A673 (cell line): ENCODE measurements around the gene BICC1. TPM values are rescaled to one million over a fixed set of nuclear protein-coding genes. Genes with fewer than 3 reads are reported as not detected.

Experiments
- BruUV-seq: library from RNA; stranded (reverse); fragments of 400-500 nt; replicated peaks from 2 replicates; lab custom pipeline; 2021; lab: Mats Ljungman, UMichigan
- CTCF ChIA-PET: fragments of 300-600 bp; sonication (Branson Sonifier 250); formaldehyde crosslinking; loops from one replicate; lab custom pipeline; 2022; ENCODE audit warnings: antibody characterized with exemption; lab: Charles Lee
- POLR2A ChIA-PET: fragments of 300-600 bp; sonication (Branson Sonifier 250); formaldehyde crosslinking; loops from one replicate; lab custom pipeline; 2022; ENCODE audit warnings: antibody characterized with exemption; ENCODE audit not compliant: low non-redundant PET; lab: Charles Lee
- DNase-seq: peaks from one replicate; pipeline ENCODE4 v3.0.0-alpha.2; 2015; ENCODE audit warnings: low spot score
- H3K27ac ChIP-seq: fragments of 200-600 bp; sonication (generic); 2 replicates; pipeline ENCODE4 v1.5.1; 2016; ENCODE audit warnings: mixed run types, low read depth, mild to moderate bottlenecking, mixed read lengths, antibody characterized with exemption, low read length; ENCODE audit not compliant: poor library complexity, severe bottlenecking
- H3K27me3 ChIP-seq: fragments of 200-600 bp; sonication (generic); replicated peaks from 2 replicates; pipeline ENCODE4 v1.6.1; 2017; ENCODE audit warnings: mixed run types, low read depth, mild to moderate bottlenecking, mixed read lengths, antibody characterized with exemption, low read length; ENCODE audit not compliant: insufficient read depth, poor library complexity
- H3K36me3 ChIP-seq: fragments of 200-600 bp; sonication (generic); 2 replicates; pipeline ENCODE4 v1.6.1; 2016; ENCODE audit warnings: mixed run types, mild to moderate bottlenecking, mixed read lengths, antibody characterized with exemption, low read length; ENCODE audit not compliant: insufficient read depth, poor library complexity, severe bottlenecking
- H3K4me1 ChIP-seq: fragments of 200-600 bp; sonication (generic); 2 replicates; pipeline ENCODE4 v1.6.1; 2017; ENCODE audit warnings: mixed run types, mild to moderate bottlenecking, mixed read lengths, antibody characterized with exemption, low read length; ENCODE audit not compliant: insufficient read depth, poor library complexity, severe bottlenecking
- H3K4me3 ChIP-seq: fragments of 200-600 bp; sonication (generic); 2 replicates; pipeline ENCODE4 v1.5.1; 2016; ENCODE audit warnings: low read depth, mixed run types, mild to moderate bottlenecking, mixed read lengths, low read length; ENCODE audit not compliant: poor library complexity, severe bottlenecking
- H3K9me3 ChIP-seq: fragments of 200-600 bp; sonication (generic); 2 replicates; pipeline ENCODE4 v1.6.1; 2016; ENCODE audit warnings: mixed run types, low read depth, mild to moderate bottlenecking, mixed read lengths, antibody characterized with exemption, low read length; ENCODE audit not compliant: poor library complexity, severe bottlenecking
- CTCF ChIP-seq: fragments of 300-800, 200-600 bp; sonication (generic); conservative IDR thresholded peaks from 2 replicates; pipeline ENCODE4 v1.5.1; 2017; ENCODE audit warnings: low read depth, mild to moderate bottlenecking, antibody characterized with exemption, low read length, moderate library complexity, mixed read lengths
- EZH2 ChIP-seq: fragments of 200-600 bp; sonication (generic); IDR thresholded peaks from 2 replicates; pipeline ENCODE4 v1.6.1; 2017; ENCODE audit warnings: borderline replicate concordance, low read depth, mild to moderate bottlenecking, mixed read lengths, antibody characterized with exemption, low read length; ENCODE audit not compliant: poor library complexity, severe bottlenecking
- intact Hi-C: fragments of 100-400 bp; cut with micrococcal nuclease; formaldehyde crosslinking; loops from one replicate; pipeline ENCODE4 v1.10.0; 2022; ENCODE audit not compliant: unreplicated experiment
- total RNA-seq: library from RNA; stranded (reverse); gene quantifications from 2 replicates; pipeline ENCODE4 v1.2.3, GENCODE V29; 2021

Gene BICC1
- total RNA-seq, 1 experiment from 2014 or later: 1.6 TPM

- Histone ChIP-seq H3K9me3 (no peaks in the 10 kb centered on the region), H3K27ac (no peak overlapping the region), H3K36me3 (no peaks in the 10 kb centered on the region), H3K27me3 (no peaks in the 10 kb centered on the region), H3K4me1 (no peaks in the 10 kb centered on the region), H3K4me3 (no peak overlapping the region)
- CTCF ChIA-PET: no interaction called here
- POLR2A ChIA-PET: no interaction called here
- intact Hi-C loops: no loop called here
- DNase-seq: no peak
- TF ChIP-seq EZH2: no peak
- TF ChIP-seq CTCF: no peak
- no TSS peak for BruUV-seq
Measured at GRCh38 chr10:58840840-58841435, 328.3 kb downstream of the BICC1 start.

- CTCF ChIA-PET: no interaction called here
- H3K4me1 ChIP-seq: no peaks in the 10 kb centered on the region
Measured at GRCh38 chr10:58842860-58843376, 330.2 kb downstream of the BICC1 start.

GRCh38 chr10:58843760-58844159, 331.1 kb downstream of the BICC1 start:
- ChIA-PET CTCF (no interaction called here), POLR2A (no interaction called here)
- H3K4me1 ChIP-seq: no peaks in the 10 kb centered on the region
- no TSS peak for BruUV-seq
- no peak overlapping the region for H3K27ac ChIP-seq
- DNase-seq: no peak
- no peaks in the 10 kb centered on the region for H3K27me3 ChIP-seq
- no peaks in the 10 kb centered on the region for H3K9me3 ChIP-seq
- intact Hi-C loops: no loop called here
- no peak overlapping the region for H3K4me3 ChIP-seq
- H3K36me3 ChIP-seq: no peaks in the 10 kb centered on the region
- no peak for TF ChIP-seq CTCF
- no peak for TF ChIP-seq EZH2

More at GRCh38 chr10:58842860-58843376, 330.2 kb downstream of the BICC1 start:
- no peak overlapping the region for H3K4me3 ChIP-seq
- no peaks in the 10 kb centered on the region for H3K36me3 ChIP-seq
- POLR2A ChIA-PET: no interaction called here
- H3K27ac ChIP-seq: no peak overlapping the region
- no peaks in the 10 kb centered on the region for H3K27me3 ChIP-seq
- intact Hi-C loops: no loop called here
- no peaks in the 10 kb centered on the region for H3K9me3 ChIP-seq
- no peak for DNase-seq
- BruUV-seq: no TSS peak
- no peak for TF ChIP-seq CTCF
- TF ChIP-seq EZH2: no peak
